HG03571 (cell line): ENCODE measurements around the gene SLC9A5.

Experiments
- ATAC-seq: cut with Tn5 transposase; IDR thresholded peaks from one replicate; pipeline ENCODE4 v1.9.1; 2021; ENCODE audit not compliant: unreplicated experiment

The SLC9A5 gene

GRCh38 chr16:67280090-67281015 is 31.6 kb downstream of the SLC9A5 start:
- ATAC-seq, result no peak

DNA sequence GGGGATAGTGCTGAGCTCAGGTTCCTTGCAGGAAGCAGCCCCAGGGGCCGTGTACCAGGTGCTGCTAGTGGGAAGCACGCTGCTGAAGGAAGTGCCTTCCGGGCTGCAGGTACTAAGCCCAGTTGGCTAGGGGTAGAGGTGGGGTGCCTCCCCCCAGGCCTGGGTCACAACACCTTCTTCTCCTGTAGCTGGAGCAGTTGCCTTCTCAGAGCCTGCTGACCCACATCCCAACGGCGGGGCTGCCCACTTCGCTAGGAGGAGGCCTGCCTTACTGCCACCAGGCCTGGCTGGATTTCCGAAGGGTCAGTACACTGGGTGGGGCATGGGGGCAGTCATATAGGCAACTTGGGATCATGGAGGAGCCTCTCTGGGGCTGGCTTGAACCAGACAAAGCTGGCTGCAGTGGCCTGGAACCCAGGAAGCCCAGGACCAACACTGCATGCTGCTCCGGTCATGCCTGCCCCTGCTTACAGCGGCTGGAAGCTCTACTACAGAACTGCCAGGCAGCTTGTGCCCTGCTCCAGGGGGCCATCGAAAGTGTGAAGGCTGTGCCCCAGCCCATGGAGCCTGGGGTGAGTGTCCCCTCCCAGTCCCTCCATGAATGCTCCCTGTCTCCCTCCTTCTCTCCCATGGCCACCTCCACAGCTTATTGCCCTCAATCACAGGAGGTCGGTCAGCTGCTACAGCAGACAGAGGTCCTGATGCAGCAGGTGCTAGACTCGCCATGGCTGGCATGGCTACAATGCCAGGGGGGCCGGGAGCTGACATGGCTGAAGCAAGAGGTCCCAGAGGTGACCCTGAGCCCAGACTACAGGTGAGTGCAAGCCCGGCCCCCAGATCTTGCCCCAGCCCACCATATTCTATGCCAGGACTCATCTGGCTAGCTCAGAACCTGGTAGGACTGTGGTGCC is 33.0 kb downstream of the SLC9A5 start:
- ATAC-seq, result no peak

- ATAC-seq, result no peak
These were observed 33.6 kb downstream of the SLC9A5 start for GRCh38 chr16:67282447-67282805.

DNA sequence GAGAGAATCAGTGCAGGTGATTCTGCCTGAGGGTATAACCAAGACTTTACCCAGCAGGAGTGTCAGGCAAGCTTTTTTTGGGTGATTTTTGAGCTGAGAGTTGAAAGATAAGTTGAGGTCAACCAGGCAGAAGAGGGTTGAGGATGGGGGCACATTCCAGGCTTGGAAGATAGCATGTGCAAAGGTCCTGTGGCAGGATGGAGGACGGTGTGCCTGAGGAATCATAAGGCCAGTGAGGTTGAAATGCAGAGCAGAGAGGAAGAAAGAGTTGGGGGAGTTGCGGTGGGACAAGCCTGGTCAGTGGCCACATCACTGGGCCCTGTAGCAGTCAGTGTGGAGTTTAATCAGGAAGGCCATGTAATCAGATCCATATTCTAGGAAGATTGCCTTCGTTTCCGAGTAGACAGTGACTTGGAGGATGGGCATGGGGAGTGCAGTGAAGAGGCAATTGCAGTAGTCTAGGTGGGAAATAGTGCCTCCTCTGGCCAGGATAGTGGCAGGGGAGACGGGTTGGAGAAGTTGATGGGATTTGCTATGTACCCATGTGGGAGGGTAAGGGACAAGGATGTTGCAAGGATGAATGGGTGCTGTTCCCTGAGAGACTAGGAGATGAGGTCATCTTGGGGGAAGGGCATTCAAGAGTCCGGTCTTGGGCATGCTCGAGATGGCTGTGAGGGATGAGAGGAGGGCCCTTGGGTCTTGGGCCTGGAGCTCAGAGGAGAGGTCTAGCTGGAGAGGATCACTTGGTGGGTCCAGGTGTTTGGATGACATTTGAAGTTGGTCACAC is 34.5 kb downstream of the SLC9A5 start:
- no peak for ATAC-seq

GRCh38 chr16:67283826-67284555 is 35.2 kb downstream of the SLC9A5 start:
- ATAC-seq, result no peak

DNA sequence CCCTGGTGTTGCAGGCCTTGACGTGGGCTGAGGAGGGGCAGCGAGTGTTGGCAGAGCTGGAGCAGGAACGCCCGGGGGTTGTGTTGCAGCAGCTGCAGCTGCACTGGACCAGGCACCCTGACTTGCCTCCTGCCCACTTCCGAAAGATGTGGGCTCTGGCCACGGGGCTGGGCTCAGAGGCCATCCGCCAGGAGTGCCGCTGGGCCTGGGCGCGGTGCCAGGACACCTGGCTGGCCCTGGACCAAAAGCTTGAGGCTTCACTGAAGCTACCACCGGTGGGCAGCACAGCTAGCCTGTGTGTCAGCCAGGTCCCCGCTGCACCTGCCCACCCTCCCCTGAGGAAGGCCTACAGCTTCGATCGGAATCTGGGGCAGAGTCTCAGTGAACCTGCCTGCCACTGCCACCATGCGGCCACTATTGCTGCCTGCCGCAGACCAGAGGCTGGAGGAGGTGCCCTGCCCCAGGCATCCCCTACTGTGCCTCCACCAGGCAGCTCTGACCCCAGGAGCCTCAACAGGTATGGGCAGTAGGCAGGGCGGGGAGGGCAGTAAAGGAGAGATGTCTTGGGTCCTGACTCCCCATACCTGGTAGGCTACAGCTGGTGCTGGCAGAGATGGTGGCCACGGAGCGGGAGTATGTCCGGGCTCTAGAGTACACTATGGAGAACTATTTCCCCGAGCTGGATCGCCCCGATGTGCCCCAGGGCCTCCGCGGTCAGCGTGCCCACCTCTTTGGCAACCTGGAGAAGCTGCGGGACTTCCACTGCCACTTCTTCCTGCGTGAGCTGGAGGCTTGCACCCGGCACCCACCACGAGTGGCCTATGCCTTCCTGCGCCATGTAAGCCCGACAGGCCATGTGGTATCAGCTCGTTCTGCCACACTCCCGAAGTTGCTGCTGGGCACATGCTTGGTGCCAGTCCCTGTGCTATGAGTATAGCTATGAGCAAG is 36.2 kb downstream of the SLC9A5 start:
- no peak for ATAC-seq

GRCh38 chr16:67286441-67287235 is 37.9 kb downstream of the SLC9A5 start:
- no peak for ATAC-seq

DNA sequence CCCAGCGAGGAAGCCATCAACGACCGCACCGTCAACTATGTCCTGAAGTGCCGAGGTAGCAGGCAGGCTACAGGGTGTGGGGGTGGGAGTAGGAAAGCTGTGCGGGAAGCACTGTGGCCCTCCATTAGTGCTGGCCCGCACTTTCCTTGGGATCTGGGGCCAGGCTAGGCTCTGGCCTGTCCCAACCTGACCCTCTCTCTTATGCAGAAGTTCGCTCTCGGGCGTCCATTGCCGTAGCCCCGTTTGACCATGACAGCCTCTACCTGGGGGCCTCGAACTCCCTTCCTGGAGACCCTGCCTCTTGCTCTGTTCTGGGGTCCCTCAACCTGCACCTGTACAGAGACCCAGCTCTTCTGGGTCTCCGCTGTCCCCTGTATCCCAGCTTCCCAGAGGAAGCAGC is 39.2 kb downstream of the SLC9A5 start:
- ATAC-seq, result no peak

GRCh38 chr16:67291461-67291860 is 42.7 kb downstream of the SLC9A5 start:
- no peak for ATAC-seq

GRCh38 chr16:67294171-67294757 is 45.5 kb downstream of the SLC9A5 start:
- ATAC-seq, result no peak

DNA sequence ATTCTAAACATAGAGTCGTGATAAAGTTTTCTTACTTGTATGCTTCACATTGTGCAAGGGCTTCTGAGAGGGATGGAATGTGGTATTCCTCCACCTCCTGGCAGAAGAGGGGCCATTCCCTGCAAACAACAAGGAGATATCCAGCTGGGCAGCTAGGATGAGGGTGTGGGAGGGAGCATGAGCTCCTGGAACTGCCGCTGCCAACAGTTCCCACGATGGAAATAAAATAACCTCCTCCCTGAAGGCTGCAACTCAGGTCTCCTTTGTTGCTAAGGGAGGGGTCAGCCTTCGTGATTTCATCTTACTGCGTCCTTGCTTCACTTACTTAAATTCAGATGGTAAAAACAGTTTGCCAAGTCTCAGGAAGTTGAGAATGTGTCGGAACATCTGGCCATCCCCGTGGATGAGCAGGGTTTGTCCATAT is 46.2 kb downstream of the SLC9A5 start:
- ATAC-seq, result no peak

DNA sequence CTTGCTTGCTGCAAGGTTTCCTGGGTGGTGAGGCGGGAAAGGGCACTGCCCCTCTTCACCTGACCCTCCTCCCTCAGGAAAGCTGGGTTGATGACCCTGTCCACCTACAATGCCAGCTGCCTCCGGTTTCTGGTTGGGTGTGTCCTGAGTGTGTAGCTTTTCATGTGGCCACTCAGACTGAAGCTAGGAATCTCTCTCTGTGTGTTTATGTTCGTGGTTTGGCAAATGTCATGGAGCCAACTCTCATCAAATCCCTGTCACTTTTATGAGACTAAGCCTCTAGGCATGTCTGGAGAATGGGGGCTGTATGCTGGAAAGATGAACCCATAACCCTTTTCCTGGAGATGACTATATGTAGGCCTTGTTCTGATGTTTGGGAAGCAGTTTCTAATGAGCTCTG is 47.6 kb downstream of the SLC9A5 start:
- ATAC-seq, result no peak

GRCh38 chr16:67298277-67298676 is 49.5 kb downstream of the SLC9A5 start:
- ATAC-seq, result no peak

GRCh38 chr16:67299269-67299668 is 50.5 kb downstream of the SLC9A5 start:
- no peak for ATAC-seq

GRCh38 chr16:67301080-67301782 is 52.5 kb downstream of the SLC9A5 start:
- ATAC-seq, result no peak

DNA sequence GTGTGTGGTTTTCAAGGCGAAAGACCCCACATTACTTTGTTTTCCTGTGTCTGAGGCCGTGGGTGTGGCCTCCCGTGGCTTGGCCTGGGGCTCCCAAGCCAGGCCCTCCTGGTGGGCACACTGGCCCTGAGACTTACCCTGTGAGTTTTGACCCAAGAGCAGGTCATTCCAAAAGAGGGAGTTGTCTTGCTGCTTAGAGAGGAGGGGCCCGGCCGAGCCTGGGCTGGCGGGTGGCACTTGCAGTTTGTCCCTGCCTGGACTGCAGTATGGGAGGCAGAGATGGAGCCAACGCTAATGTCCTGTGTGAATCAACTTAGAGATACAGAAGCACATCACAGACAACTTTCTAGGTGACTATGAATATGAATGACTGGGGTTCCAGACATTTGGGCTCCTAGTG is 53.3 kb downstream of the SLC9A5 start:
- no peak for ATAC-seq

DNA sequence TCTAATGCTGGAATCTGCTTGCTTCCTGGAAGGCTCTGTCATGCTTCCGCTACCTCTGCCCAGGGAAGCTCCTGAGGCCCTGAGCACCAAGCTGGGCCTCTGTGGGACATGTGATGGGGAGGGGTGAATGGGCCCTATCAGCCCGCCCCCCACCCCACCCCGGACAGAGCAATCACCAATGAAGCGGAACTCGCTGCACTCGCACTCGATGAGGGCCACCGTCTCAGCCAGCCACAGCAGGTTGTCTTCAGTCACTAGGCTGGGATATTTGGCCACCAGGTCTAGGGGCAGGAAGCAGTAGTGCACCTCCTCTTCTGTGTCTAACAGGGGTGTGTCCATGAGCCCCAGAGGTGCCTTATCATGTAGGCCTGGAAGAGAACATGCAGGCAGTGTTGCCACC is 54.2 kb downstream of the SLC9A5 start:
- ATAC-seq, result no peak

DNA sequence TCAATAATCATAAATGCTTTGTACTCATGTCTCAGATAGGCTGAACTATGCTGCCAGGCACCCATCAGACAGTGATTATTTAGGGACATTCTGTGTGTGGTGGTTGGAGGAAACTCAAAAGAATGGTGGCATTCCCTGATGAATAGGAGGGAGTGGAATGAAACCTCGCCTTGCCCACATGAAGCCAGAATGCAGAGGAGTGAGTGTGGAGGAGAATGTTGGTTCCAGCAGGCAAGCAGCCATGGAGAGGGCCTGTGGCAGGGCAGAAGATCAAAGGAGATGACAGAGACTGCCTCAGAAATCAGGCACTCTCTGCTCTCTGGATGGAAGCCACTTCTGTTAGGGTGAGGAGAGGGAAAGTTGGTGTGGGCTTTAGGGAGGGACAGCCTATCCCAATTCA is 55.2 kb downstream of the SLC9A5 start:
- no peak for ATAC-seq
